Ectodermal cell (in vitro differentiated cells): Measurements from ENCODE around the gene XPNPEP2.
"Not testable (repeated sequence)": the region's sequence is repeated elsewhere in the genome, so short reads cannot be mapped to it uniquely, and the experiment has no call there.

ENCODE experiments used
- H3K27ac ChIP-seq: 2 replicates; pipeline ENCODE4 v1.7.0; 2013; ENCODE audit warnings: mild to moderate bottlenecking, low read depth, low read length; ENCODE audit not compliant: insufficient read depth, poor library complexity, severe bottlenecking
- H3K27me3 ChIP-seq: 2 replicates; pipeline ENCODE4 v1.7.0; 2013; ENCODE audit warnings: mild to moderate bottlenecking, low read length; ENCODE audit not compliant: insufficient read depth, control insufficient read depth, poor library complexity, severe bottlenecking
- H3K36me3 ChIP-seq: one replicate; pipeline ENCODE4 v1.7.0; 2013; ENCODE audit warnings: low read length; ENCODE audit not compliant: control insufficient read depth, insufficient read depth
- H3K4me1 ChIP-seq: one replicate; pipeline ENCODE4 v1.7.0; 2013; ENCODE audit warnings: low read length; ENCODE audit not compliant: control insufficient read depth, insufficient read depth
- H3K4me3 ChIP-seq: 2 replicates; pipeline ENCODE4 v1.7.0; 2013; ENCODE audit warnings: low read depth, low read length, control low read depth; ENCODE audit not compliant: insufficient read depth
- H3K9me3 ChIP-seq: 2 replicates; pipeline ENCODE4 v1.7.0; 2013; ENCODE audit warnings: mild to moderate bottlenecking, low read length, moderate library complexity; ENCODE audit not compliant: control insufficient read depth
- WGBS, 2 experiments: methylation state at CpG; one replicate each; pipeline ENCODE4 v1.1.7; 2013; ENCODE audit warnings: missing lambda C conversion rate in 2 of 2; 5-methylcytosine and 5-hydroxymethylcytosine counted together

The XPNPEP2 gene

DNA sequence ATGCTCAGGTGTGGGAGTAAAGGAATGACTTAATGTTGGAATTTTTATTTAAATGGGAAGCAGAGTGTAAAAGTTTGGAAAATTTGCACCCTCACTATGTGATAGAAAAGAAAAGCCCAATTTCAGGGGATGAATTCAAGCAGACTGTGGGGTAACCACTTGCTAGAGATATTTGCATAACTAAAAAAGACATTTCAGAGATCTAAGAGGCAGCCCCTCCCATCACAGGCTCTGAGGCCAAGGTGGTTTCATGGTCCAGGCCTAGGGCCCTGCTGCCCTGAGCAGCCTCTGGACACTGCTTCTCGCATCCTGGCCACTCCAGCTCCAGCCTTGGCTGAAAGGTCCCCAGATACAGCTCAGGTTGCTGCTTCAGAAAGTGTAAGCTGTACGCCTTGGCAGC, 5.9 kb upstream of the XPNPEP2 start:
- Histone ChIP-seq H3K9me3 (no peaks in the 10 kb centered on the region), H3K27me3 (no peaks in the 10 kb centered on the region), H3K4me1 (no peaks in the 10 kb centered on the region), H3K27ac (no peak overlapping the region), H3K4me3 (no peak overlapping the region), H3K36me3 (no peaks in the 10 kb centered on the region)
- 91 to 92% methylated on average over 2 of the region's 2 CpGs for WGBS, 2 experiments

DNA sequence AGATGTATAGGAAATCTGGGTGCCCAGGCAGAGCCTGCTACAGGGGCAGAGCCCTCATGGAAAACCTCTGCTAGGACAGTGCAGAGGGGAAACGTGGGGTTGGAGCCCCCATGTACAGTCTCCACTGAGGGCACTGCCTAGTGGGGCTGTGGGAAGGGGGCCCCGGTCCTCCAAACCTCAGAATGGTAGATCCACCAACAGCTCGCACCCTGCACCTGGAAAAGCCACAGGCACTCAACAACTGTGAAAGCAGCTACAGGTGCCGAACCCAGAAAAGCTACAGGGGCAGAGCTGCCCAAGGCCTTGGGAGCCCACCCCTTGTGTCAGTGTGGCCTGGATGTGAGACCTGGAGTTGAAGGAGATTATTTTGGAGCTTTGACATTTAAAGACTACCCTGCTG, 5.4 kb upstream of the XPNPEP2 start:
- no peak overlapping the region for H3K27ac ChIP-seq
- H3K9me3 ChIP-seq: no peaks in the 10 kb centered on the region
- no peak overlapping the region for H3K4me3 ChIP-seq
- no peaks in the 10 kb centered on the region for H3K4me1 ChIP-seq
- H3K36me3 ChIP-seq: no peaks in the 10 kb centered on the region
- no peaks in the 10 kb centered on the region for H3K27me3 ChIP-seq
- 87 to 98% methylated on average over 4 of the region's 4 CpGs for WGBS, 2 experiments

DNA sequence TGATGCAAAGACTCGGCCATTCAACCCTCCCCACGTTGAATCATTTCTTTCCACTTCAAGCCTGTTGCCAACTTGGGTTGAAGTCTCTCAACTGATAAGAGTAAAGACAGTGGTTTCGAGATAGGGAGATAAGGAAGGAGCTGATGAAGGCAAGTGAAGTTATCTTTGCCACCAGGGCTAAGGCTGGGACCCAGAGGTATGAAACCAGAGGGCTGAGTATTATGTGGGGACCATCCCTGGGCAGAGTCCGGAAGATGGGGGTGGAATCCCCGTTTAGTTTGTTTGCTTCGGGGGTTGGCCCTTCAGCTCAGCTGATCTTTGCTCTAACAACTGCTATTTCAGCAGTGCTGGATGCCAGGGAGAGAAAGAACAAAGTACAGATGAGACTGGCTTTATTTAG, 2.3 kb upstream of the XPNPEP2 start:
- Histone ChIP-seq H3K9me3 (no peaks in the 10 kb centered on the region), H3K27me3 (no peaks in the 10 kb centered on the region), H3K4me3 (no peak overlapping the region), H3K4me1 (peaks cover 5% of the 10 kb centered on the region), H3K36me3 (no peaks in the 10 kb centered on the region), H3K27ac (no peak overlapping the region)
- 89 to 92% methylated on average over 6 of the region's 6 CpGs for WGBS, 2 experiments

DNA sequence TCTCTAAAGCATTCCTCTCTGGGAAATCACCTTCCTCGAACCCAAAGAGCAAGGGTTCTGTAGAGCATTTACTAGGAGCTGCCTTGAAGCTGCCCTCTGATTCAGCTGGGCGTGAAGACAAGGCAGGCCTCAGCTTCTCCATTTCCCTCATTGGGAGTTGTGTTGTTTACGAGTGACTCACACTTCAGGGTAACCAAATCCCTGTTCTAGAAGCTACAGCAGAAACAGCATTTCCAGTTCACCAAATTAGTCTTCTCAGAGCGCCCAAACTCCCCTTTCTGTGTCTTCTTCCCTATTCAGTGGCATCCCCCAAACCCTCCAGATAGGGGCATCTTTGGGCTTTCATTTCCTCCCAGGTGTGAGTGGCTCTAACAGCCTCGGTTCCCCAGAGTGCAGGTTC, 863 bp upstream of the XPNPEP2 start:
- no peak overlapping the region for H3K27ac ChIP-seq
- 87 to 90% methylated on average over 5 of the region's 5 CpGs for WGBS, 2 experiments

DNA sequence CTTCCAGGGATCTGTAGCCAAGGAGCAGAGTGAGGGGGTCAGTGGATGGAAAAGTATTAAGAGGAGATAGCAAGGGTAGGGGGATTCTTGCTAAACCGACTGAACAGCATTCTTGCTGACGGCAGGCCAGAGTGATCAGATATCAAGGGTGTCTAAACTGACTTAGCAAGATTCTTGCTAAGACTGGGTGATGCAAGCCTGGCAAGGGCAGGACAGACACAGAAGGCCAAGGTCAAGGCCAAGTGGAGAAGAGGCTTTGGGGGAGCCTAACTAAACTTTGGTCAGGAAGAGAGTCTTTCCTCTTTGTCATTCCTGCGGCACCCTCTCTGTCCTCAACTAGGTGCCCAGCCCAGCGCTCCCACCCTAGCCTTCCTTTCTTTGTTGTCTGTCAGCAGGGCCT, 799 bp downstream of the XPNPEP2 start:
- H3K36me3 ChIP-seq: no peaks in the 10 kb centered on the region
- 80 to 88% methylated on average over 4 of the region's 4 CpGs for WGBS, 2 experiments
- H3K9me3 ChIP-seq: no peaks in the 10 kb centered on the region
- H3K4me1 ChIP-seq: peaks cover 5% of the 10 kb centered on the region
- H3K27me3 ChIP-seq: no peaks in the 10 kb centered on the region
- H3K4me3 ChIP-seq: no peak overlapping the region
- H3K27ac ChIP-seq: no peak overlapping the region

More for the DNA sequence above, 863 bp upstream of the XPNPEP2 start:
- H3K27me3 ChIP-seq: no peaks in the 10 kb centered on the region
- H3K4me3 ChIP-seq: no peak overlapping the region
- no peaks in the 10 kb centered on the region for H3K36me3 ChIP-seq
- H3K9me3 ChIP-seq: no peaks in the 10 kb centered on the region
- peaks cover 5% of the 10 kb centered on the region for H3K4me1 ChIP-seq

DNA sequence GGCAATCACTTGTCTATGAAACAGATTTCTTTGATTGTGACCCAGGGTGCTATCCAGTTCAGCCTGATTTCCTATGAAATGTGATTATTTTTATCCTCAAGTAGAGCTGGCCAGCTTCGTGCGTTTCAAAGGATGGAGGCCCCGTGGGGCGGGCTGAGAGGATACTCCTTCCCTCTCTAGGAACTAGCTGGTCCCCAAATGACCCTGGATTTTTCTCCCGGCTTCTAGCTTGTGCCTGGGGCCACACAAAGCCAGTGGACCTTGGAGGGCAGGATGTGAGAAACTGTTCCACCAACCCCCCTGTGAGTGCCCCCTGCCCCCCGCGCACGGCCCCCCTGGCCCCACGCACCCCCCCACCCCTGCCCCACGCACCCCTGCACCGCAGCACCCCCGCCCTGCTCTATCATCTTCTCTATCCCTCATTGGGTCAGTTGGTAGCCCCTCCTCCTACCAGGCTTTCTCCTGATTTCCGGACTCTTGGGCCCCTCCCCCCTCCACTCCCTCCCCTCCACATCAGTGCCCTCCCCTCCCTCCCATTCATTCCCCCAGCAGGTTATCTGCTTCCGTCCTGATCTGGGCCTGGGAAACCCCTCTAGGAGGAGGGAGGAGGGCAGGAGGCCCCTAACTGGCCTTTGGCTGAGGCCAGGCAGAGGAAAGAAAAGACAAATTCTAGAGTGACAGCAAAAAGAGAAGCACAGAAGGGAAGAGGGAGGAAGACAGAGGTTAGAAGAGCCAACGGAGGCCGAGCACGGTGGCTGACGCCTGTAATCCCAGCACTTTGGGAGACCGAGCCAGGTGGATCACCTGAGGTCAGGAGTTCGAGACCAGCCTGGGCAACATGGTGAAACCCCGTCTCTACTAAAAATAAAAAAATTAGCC, 3.3 kb downstream of the XPNPEP2 start:
- Histone ChIP-seq H3K9me3 (no peaks in the 10 kb centered on the region), H3K27me3 (no peaks in the 10 kb centered on the region), H3K36me3 (no peaks in the 10 kb centered on the region), H3K27ac (peak overlapping the region; percentile 36), H3K4me1 (peaks cover 5% of the 10 kb centered on the region), H3K4me3 (no peak overlapping the region)
- WGBS, 2 experiments: 25 to 29% methylated on average over 14 to 15 of the region's 21 CpGs

DNA sequence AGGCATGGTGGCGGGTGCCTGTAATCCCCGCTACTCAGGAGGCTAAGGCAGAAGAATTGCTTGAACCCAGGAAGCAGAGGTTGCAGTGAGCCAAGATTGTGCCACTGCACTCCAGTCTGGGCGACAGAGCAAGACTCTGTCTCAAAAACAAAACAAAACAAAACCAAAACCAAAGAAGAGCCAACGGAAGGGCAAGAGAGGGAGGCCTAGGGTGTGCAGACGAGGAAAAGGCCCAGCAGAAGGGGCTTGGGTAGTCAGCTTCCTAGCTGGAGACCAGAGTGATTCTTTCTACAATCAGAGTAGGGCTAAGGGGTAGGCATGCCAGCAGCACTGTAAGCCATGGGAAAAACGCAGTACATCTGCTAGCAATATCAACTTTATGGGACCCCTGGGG, 4.0 kb downstream of the XPNPEP2 start:
- H3K4me3 ChIP-seq, H3K36me3 ChIP-seq, H3K4me1 ChIP-seq, H3K27ac ChIP-seq, H3K9me3 ChIP-seq, H3K27me3 ChIP-seq: not testable (repeated sequence)
- 88 to 91% methylated on average over 5 to 6 of the region's 6 CpGs for WGBS, 2 experiments

DNA sequence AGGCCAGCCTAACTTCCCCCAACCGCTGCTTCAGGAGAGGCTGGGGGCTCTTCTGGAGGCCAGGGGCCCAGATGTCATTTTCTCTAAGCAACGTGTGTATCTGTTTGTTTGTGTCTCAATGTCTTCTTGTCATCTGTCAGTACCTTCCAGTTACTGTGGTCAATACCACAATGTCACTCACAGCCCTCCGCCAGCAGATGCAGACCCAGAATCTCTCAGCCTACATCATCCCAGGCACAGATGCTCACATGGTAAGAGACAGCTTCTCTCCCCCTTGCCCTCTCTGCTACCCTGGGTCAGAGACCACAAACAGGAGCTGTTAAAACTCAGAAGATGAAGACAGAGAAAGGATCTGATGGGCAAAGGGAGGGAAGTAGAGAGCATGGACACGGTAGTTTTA, 5.0 kb downstream of the XPNPEP2 start:
- Histone ChIP-seq H3K27me3 (no peaks in the 10 kb centered on the region), H3K4me3 (no peak overlapping the region), H3K36me3 (no peaks in the 10 kb centered on the region), H3K9me3 (no peaks in the 10 kb centered on the region), H3K27ac (no peak overlapping the region), H3K4me1 (peaks cover 5% of the 10 kb centered on the region)
- WGBS, 2 experiments: 92 to 97% methylated on average over 3 of the region's 4 CpGs

DNA sequence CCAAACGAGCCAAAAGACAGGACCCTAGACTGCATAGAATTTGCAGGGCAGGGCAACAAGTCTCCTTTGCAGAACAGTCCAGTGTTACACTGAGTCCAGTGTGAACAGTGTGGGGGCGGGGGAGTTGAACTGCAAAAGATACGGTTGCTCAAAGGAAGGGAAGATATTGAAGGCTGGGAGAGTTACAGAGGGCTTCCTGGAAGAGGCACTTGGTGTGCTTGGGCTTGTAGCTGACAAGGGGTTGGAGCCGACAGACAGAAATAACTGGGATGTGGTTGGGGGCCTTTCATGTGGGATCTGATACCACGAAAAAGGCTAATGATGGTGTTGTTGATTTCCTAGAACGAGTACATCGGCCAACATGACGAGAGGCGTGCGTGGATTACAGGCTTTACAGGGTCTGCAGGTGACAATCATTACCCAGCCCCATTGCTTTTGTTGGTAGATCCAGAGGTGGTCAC, 6.1 kb downstream of the XPNPEP2 start:
- WGBS, 2 experiments: 94 to 95% methylated on average over 10 of the region's 10 CpGs
- Histone ChIP-seq H3K4me1 (peaks cover under 1% of the 10 kb centered on the region), H3K36me3 (no peaks in the 10 kb centered on the region)

DNA sequence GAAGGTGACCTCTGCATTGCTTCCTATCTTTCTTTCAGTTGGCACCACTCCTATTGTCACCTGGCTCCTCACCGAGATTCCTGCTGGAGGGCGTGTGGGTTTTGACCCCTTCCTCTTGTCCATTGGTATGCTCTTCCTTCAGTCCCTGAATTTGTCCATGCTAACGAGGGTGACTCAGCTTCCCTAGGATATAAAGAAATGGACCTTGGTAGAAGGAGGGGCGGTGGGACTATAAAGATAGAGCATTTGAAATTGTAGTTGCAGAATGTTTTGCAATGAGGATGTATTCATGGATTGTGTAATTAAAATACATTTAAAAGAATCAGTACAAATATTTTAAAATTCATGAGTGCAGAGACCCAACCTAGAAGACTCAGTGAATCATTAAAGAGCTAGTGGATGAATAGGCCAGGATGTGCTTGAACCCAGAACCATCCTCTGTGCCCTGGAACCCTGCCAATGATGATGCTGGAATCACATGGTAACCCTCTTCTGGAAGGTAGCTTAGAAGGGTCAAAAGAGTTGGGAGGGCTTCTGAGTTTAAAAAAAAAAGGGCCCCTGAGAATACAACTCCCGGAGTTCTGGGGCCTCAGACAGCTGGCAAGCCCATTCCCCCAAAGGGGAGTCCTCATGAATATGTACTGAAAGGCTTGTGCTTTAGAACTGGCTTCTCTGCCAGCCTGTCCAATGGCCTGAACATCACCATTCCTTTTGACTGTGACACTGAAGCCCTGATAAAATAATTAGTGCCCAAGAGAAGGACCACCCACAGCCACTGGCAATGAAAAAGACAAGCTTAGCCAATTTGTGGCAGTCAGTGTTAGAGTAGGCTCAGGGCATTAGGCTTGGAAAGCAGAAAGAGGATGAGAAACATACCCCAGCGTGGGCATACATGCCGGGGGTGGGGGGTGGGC, 8.0 kb downstream of the XPNPEP2 start:
- Histone ChIP-seq H3K27ac (no peak overlapping the region), H3K9me3 (no peaks in the 10 kb centered on the region), H3K27me3 (no peaks in the 10 kb centered on the region), H3K4me3 (no peak overlapping the region), H3K36me3 (no peaks in the 10 kb centered on the region), H3K4me1 (no peaks in the 10 kb centered on the region)
- WGBS, 2 experiments: 85 to 96% methylated on average over 7 of the region's 7 CpGs

More for the DNA sequence above, 6.1 kb downstream of the XPNPEP2 start:
- no peak overlapping the region for H3K4me3 ChIP-seq
- H3K27ac ChIP-seq: no peak overlapping the region
- no peaks in the 10 kb centered on the region for H3K27me3 ChIP-seq
- no peaks in the 10 kb centered on the region for H3K9me3 ChIP-seq
